Endothelial cell of hepatic sinusoid (primary cell): ENCODE measurements around the gene PTTG1IP2.

Source experiments
- in situ Hi-C: cut with HindIII; loops from 2 replicates; pipeline ENCODE4 v1.10.0; 2017; ENCODE audit warnings: low sequenced_read_pairs

The PTTG1IP2 gene

DNA sequence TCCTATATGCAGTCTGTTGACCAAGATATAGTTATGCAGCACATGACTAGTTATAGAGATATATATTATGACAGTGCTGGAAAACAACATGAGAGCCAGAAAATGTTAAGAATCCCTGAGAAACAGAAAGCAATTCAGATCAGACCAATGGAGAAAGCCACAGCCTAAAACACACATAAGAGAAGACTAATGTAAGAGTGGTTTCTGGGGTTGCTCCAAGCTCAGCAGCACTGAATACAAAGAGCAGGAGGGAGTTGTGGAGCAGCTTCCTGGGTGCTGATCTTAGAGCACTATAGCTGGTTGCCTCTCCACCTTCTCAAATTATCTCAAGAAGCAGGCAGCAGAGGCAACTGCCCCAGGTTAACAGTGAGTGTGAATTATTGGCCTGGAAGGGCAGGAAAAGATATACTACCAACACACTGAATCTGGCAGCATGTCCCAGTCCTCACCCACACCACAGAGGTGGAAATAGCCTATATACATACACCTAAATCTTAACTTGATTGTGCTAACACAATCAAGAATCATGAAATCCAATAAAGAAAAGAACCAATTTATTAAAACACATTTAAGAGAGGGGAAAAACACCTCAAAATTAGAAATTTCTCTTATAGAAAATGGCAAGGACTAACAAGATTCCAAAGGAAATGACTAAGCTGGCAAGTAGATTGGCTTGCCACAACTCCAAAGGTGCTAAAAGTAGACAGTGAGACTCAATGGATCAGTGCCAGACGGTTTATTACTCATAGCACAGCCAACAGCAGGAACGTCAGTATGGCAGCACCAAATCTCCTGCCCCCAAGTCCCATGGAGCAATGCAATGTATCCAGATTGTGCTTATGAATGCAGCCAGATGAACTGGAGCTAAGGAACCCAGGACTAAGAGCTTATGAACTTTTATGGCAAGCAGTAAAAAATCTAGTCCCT lies 5.1 kb downstream of the PTTG1IP2 start:
- in situ Hi-C loops = no loop called here

DNA sequence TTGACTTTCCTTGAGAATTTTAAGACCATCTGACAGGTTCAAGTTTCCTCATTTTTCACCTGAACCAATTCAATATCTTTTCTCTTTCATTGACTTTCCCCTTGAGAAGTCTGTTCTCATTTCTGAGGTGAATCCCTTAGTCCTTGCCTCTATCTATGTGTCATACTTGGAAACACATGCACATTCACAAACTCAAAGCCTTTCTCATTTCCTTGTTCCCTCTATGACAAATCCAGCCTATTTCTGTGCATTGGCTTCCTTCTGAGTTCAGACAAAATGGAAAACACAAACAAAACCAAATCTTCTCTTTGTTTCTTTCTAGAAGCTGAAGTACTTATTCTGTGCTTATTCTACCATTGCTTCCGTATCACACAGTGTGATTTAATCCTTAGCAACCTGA lies 13.8 kb downstream of the PTTG1IP2 start:
- in situ Hi-C loops = no loop called here

DNA sequence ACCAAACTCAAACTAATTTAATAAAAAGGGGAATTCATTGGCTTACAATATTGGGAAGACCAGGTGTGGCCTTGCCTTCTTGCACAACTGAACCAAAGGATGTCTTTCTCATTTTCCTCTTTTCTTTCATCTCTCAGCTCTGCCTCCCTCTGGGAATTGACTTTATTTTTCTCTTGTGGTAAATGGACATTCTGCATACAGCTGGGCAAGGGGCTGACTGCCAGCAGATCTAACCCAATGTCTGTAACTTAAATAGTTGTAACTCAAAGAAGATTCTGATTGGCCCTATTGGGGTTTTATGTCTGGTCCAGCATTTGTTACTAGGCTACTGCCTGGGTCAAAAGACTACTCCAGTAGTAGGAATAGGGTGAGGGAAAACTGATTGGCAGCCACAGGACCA lies 15.3 kb downstream of the PTTG1IP2 start:
- in situ Hi-C loops = no loop called here

DNA sequence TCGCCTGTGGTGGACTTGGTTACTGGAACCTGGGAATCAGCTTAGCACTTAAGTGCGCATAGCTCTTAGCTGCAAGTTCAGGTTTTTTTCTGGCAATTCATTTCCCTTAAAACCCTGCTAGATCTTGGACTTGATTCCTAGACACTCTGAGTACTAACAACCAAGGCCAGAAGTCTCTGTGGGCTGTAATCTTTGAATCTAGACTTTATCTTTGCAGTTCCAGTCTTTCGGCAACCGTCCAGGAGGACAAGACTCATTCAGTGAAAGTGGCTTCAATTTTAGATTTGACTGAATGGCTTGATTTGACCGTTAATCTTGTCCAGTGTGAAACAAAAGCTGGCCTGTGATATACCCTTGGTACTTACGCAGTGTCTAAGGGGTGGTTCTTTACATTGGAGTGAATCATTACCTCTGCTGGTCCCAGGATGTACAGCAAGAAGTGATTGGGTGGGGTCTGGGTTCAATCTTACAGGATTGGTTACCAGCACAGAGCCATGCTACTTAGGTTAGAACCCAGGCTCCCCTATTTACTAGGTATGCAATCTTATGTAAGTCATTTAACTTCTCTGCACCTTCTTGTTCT lies 16.4 kb downstream of the PTTG1IP2 start:
- in situ Hi-C loops = no loop called here

DNA sequence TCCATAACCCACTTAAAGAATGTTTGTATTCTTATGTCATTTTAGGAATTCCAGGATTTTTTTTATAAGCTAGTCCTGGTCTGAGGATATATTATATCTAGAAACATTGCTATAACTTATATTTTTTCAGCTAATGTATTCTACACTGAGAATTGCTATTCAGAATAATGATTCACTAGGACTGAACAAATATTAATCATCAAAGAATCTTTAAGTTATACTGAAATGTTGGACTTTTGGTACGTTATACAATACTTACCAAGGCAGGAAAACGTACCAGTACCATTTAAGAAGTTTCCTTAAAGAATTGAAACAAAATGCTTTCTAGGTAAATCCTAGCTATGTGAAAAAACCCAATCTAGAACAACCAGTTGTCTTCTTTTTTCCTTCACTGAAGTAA lies 18.4 kb downstream of the PTTG1IP2 start:
- in situ Hi-C loops = no loop called here

DNA sequence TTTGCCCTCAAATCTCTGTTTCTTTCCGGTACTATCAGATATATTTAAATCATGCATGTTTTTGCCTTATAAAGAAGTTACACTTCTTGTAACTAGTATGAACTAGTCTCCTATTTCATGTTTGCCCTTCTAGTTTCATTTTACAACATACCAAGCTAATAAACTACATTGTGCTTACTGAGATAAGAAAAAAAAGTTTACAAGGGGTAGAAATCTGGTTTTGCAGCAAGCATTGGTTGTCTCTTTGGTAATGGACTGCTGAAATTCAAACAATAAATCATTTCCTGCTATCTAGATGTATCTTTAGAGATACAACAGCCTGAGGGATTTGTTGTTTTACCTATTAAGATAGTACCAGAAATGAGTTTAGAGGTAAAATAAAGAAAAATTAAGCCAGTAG lies 18.8 kb downstream of the PTTG1IP2 start:
- in situ Hi-C loops = no loop called here

DNA sequence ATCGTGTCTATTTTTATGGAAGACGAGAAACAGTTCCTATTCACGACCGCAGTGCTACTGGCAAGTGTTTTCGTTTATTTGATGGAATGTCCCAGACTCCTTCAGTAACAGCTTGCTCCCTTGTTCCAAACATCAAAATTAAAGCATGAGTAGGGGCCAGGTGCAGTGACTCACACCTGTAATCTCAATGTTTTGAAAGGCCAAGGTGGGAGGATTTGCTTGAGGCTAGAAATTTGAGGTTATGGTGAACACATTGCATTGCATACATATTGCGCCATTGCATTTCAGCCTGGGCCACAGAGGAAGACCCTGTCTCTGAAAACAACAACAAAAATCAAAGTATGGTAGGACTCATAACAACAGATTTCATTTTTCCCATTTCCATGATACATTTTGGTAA lies 22.8 kb downstream of the PTTG1IP2 start:
- in situ Hi-C loops = no loop called here

DNA sequence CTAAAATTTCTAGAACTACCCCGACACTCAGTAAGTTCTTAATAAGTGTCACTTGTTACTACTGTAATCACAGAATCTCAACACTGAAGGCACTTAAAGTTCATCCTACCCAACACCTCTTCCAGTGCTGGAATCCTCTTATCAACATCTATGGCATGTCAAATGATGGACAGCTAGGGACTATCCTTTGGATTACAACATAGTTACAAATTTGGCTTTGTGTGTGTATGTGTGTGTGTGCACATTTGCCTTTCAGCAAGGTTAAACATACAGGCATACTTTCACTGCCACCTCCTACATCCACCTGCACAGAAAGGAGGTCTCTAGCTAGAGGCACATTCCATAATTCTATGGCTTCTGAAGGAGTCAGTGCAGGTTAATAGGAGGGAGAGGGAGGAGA lies 25.8 kb downstream of the PTTG1IP2 start:
- in situ Hi-C loops = no loop called here

DNA sequence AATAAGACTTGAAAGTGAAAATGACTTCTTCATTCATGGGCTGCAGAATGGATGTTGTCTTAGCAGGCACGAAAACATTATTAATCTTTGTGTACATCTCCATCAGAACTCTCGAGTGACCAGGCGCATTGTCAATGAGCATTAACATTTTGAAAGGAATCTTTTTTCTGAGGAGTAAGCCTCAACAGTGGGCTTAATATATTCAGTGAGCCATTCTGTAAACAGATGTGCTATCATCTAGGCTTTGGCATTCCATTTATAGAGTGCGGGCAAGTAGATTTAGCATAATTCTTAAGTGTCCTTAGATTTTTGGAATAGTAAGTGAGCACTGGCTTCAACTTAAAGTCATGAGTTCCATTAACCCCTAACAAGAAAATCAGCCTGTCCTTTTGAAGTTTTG lies 33.1 kb downstream of the PTTG1IP2 start:
- in situ Hi-C loops = no loop called here

DNA sequence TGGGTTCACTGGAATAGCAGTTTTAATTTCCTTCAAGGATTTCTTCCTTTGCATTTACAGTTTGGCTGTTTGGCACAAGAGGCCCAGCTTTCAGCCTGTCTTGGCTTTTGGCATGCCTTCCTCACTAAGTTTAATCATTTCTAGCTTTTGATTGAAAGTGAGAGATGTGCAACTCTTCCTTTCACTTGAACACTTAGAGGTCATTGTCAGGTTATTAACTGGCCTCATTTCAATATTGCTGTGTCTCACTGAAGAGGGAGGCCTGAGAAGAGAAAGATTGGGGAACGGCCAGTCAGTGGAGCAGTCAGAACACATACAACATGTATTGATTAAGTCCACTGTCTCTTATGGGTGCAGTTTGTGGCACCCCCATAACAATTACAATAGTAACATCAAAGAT lies 33.9 kb downstream of the PTTG1IP2 start:
- in situ Hi-C loops = no loop called here

DNA sequence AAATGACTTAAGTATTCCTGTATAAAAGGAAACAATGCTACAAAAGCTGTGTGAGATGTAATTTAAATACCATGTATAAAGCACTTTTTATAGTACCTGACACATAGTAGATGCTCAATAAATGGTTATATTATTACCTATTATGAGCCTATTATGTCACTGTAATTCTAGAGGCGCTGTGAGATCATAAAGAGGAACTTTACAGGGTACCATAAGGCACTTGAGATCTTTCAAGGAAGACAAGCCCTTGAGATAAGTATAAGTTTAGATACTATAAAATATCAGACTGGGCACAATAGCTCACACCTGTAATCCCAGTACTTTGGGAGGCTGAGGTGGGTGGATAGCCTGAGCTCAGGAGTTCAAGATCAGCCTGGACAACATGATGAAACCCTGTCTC lies 38.3 kb downstream of the PTTG1IP2 start:
- in situ Hi-C loops = no loop called here

DNA sequence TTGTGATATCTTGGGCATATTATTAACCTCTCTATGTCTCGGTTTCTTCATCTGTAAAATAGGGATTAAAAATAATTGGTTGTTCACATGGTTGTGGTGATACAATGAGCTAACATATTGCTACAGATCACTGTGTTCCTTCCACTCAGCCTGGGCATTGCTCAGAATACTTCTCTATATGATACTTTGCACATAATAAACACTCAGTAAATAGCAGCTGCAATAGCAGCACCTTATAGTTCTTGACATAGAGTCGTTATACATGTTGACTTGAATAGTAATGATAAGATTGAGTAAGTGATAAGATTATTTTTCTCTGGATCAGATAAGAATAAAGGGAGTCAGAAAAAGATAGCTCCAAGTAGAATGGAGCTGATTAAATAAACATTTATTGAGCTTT lies 42.3 kb downstream of the PTTG1IP2 start:
- in situ Hi-C loops = no loop called here

DNA sequence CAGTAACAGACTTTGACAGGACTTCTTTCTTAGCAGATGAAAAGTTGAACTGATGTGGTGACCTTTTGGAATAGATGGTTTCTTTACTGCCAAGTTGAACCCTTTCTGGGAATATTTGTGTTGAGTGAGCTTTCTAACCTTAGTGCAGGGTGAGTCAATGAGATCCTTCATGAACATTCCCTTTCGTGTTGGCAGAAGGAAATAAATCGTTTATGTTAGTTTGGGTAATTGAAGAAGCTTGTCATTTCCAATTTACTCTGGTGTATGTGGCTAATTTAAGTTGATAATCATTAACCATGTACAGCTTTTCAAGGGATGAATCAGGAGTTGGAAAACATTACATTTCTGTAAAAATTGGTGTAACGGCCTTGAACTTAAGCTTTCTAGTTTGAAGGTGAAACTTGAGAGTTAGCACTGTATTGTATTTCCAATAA lies 43.4 kb downstream of the PTTG1IP2 start:
- in situ Hi-C loops = no loop called here

DNA sequence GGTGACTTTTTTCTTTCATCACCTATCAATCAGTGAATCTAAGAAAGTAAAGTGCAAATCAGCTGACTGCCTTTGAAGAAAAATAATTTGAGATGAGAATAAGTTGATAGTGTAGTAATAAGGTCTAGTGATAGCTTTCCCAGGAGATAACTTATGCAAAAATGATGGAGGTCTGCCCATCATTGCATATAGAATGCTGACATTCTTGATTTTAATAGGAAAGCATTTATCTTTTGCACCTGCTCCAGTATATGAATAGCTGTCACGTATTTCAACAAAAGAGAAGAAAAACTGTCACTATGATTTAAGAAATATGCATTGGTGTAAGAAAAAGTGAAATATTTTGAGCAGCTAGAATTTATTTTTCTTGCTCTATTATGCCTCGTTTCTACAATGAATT lies 46.8 kb downstream of the PTTG1IP2 start:
- in situ Hi-C loops = no loop called here

DNA sequence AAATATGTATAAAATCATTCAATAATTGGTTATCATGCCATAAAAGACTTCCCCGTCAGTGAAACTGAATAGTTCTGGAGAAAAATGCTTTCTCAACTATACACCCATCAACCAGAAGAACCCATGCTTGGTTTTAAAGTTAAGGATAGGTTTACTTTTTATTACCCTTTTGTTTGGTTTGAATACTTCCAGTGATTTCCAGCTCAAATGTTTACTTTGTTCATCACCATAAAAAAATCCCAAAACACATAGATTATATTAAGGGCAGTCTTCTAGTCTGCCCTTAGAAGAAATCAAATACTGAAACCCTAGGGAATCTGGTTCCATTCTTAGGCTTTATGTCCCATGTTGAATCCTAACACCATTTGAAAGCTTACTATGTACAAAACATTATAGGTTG lies 49.2 kb downstream of the PTTG1IP2 start:
- in situ Hi-C loops = no loop called here

DNA sequence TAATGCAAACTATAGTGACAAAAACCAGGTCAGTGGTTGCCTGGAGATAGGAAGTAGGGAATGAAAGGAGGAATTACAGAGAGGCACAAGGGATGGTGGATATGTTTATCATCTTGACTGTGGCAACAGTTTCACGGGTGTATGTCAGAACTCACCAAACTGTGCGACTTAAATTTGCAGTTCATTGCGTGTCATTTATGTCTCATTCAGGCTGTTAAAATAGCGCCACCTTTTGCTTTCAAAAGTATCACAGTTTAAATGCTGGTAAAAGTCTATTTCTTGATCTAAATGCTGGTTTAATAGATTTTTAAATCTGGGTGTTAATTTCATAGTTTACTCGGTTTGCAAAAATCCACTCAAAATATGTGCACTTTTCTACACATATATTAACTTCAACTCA lies 51.0 kb downstream of the PTTG1IP2 start:
- in situ Hi-C loops = no loop called here

DNA sequence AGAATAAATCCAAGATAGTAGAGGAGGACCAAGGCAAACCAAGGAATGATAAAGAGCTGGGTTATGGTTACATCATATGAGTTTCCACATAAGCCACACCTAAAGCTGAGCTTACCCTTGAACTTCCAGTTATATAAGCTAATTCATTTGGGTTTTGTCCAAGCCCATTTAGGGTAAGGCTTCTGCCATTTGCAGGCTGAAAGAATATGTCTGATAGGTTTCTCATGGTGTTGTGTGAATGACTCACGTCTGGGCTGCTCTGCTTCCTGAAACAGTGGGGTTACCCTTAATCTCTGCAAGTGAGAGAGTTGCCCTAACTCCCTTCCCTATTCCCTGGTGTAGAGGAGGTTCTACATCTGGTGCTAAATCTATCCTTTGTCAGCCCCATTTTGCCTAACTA lies 60.8 kb downstream of the PTTG1IP2 start:
- in situ Hi-C loops = no loop called here

DNA sequence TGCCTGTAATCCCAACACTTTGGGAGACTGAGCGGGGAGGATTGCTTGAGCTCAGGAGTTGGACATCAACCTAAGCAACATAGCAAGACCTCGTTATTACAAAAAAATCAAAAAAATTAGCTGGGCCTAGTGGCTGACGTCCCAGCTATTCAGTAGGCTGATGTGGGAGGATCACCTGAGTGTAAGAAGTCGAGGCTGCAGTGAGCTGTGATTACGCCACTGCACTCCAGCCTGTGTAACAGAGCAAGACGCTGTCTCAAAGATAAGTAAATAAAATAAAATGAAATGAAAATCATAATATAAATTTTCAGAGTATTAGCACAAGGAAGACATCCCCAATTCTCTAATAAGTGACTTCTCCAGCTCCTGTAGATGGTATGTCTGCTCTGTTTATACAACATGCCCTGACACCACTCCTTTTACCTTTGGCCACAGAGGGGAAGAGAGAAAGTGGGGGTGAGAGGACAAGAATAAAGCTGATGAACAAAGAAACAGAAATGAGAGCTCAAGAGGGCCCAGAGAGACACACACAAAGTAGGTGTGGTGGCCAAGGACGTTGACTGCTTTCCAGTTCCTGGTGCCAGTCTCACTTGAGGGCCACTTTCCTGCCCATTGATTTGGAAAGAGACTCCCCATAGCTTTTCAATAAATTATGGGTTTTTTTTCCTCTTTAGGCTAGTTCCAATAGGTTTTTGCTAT lies 62.9 kb downstream of the PTTG1IP2 start:
- in situ Hi-C loops = no loop called here

DNA sequence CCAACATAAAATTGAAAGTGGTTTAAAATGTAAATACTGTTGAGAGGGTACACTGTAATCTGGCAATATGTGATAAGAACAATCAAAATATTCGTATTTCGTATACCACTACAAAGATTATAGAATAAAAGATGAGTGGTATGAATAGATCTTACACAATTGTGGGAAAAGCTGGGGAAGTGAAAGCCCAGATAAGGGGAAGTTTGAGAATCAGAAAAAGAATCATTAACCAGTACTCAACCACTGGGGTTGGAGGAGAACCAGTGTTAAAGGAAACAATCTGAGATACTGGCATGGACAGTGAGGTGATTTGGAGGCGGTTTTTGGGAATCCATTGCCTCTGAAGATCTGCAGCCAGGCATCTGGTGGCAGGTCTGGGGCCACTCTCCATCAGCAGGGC lies 67.0 kb downstream of the PTTG1IP2 start:
- in situ Hi-C loops = no loop called here

DNA sequence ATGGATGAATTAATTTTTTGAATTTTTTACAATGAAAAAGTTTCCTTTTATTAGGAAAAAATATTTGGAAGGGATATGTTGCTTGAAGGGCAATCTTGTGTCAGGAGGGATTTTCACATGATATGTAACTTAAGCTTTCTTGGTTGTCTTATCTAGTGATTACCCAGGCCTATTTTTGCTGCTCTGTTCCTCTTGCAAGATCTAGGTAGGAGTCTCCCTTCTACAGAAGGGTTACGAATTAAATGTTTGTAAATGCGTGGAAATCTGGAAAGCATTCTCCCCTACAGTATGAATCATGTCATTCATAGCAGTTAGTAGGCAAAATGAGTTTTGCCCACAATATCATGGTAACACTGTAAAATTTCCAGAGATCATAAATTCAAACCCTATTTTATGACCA lies 69.0 kb downstream of the PTTG1IP2 start:
- in situ Hi-C loops = no loop called here

DNA sequence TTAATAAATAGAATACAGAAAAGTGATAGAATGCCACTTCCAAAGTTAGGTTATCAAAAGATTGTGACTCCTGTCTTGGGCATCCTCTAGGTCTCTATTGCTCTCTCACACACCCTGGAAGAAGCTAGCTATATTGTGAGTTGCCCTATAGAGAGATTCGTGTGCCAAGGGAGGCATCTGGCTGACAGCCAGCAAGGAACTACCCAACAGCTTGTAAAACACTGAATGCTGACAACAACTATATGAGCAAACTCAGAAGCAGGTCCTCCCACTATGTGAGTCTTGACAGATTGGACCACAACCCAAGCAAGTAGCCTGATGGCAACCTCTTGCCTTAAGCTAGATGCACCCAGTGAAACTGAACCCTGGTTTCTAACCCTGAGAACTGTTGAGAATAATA lies 71.0 kb downstream of the PTTG1IP2 start:
- in situ Hi-C loops = no loop called here

DNA sequence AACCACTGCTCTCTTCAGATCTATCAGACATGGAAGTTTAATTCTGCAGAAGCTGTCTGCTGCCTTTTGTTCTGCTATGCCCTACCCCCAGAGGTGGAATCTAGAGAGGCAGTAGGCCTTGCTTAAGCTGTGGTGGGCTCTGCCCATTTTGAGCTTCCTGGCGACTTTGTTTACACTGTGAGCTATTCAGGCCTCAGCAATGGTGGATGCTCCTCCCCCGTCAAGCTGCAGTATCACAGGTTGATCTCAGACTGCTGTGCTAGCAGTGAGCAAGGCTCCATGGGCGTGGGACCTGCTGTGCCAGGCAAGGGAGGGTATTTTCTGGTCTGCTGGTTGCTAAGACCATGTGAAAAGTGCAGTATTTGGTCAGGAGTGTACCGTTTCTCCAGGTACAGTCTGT lies 81.6 kb downstream of the PTTG1IP2 start:
- in situ Hi-C loops = no loop called here
